ENCODE data around the gene FAM3D.

GRCh38 chr3:58588030-58588614, 78.5 kb downstream of the FAM3D start:
- TF ChIP-seq POLR2A (IDR thresholded peaks at IDR 0.05) (no peak), POLR2AphosphoS5 (IDR thresholded peaks at IDR 0.05) (no peak)
